ENCODE data around the gene AHNAK. TPM values are rescaled to one million over a fixed set of nuclear protein-coding genes. Genes with fewer than 3 reads are reported as not detected.

AHNAK gene
- total RNA-seq, 1 donor from 2014 or later, result 909 TPM

- DNase-seq, result no peak
Observed at GRCh38 chr11:62498492-62499286, 47.9 kb downstream of the AHNAK start.

- no peak for DNase-seq
Observed at GRCh38 chr11:62498031-62498430, 48.6 kb downstream of the AHNAK start.

- peak; percentile 24 for DNase-seq
Observed at GRCh38 chr11:62497132-62497801, 49.3 kb downstream of the AHNAK start.

DNA sequence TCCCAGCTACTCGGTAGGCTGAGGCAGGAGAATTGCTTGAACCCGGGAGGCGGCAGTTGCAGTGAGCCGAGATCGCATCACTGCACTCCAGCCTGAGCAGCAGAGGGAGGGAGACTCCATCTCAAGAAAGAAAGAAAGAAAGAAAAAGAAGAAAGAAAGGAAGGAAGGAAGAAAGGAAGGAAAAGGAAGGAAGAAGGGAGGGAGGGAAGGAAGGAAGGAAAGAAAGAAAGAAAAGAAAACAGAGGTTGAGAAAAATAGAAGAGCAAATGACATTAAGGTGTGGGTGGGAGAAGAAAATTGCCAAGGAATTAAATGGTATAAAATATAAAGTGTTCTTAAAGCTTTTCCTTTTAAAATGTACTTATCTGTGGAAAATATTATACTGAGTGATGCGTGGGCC, 49.9 kb downstream of the AHNAK start:
- no peak for DNase-seq

DNA sequence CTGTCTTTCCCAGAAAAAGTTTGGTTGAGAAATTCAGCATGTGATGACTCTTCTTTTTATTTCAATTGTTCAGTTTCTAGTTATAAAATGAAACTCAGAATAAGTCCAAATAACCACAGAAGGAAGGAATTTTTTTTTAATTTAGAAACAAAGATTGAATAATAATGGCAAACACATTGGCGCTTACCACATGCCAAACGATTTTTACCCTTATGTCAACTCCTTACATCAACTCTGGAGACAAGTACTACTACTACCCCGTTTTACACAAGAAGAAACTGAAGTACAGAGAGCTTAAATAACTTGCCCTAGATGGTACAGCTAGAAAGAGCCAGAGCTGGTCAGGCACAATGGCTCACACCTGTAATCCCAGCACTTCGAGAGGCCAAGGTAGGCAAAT, 52.4 kb downstream of the AHNAK start:
- DNase-seq, result no peak

DNA sequence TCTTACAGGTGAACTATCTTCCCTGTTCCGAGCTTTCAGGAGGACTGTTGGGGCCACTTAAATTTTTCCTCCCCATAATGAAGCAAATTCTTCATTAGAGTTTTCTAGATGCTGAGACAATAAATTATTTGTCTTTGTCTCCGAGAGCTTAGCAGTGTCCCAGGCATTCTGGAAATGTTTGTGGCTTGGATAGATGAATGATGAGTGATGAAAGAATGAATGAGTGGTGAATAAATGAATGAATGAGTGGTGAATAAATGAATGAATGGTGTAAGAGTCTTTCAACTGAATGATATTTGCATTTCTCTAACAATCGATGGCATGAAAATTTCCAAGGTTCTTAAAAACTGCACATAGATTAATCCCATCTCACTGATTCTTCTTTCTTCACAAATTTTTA, 52.8 kb downstream of the AHNAK start:
- no peak for DNase-seq

DNA sequence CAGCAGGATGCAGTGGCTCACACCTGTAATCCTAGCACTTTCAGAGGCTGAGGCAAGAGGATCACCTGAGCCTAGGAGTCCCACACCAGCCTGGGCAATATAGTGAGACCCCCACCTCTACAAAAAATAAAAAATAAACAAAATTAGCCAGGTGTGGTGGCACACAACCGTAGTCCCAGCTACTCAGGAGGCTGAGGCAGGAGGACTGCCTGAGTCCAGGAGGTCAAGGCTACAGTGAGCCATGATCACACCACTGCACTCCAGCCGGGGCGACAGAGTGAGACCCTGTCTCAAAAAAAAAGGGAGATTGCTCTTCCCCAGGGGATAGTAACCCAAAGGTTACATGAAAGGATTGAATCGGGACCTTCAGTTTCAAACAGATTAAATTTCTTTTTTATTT, 54.0 kb downstream of the AHNAK start:
- no peak for DNase-seq

- no peak for DNase-seq
Observed at GRCh38 chr11:62491571-62492329, 54.9 kb downstream of the AHNAK start.

GRCh38 chr11:62489204-62489603, 57.4 kb downstream of the AHNAK start:
- no peak for DNase-seq

DNA sequence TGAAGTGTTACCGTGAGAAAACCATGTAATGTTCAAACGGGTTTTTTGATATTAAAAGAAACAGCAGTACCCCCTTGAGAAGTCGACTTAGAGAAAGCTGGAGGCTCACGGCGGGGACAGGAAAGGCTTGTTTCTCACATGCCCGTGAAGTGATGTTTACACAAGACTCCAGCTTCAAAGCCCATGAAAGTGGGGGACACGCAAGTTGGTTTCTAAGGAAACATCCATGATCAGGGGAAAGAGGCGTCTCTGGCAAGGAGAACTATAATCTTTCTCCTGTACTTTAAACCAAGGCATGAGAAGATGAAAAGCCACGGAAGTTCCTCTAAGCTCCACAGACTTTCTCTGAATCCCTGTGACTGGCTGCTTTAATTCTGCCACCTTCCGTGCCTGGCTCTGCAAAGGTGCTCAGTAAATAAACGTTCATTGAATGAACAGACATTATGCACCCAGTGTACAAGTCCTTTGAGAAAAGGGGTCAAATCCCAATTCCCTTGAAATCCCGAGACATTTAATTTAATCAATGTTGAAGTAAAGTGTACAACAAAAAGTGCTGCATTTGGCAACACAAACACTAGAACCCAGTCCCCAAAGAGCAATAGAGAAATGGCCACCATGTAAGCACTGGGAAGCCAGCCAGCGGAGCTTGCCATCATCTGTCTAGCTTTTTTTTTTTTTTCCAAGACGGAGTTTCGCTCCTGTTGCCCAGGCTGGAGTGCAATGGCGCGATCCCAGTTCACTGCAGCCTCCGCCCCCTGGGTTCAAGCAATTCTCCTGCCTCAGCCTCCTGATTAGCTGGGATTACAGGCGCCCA, 58.7 kb downstream of the AHNAK start:
- peak; percentile 65 for DNase-seq

- no peak for DNase-seq
Observed at GRCh38 chr11:62487136-62487535, 59.5 kb downstream of the AHNAK start.

- DNase-seq, result no peak
Observed at GRCh38 chr11:62484352-62484751, 62.3 kb downstream of the AHNAK start.

DNA sequence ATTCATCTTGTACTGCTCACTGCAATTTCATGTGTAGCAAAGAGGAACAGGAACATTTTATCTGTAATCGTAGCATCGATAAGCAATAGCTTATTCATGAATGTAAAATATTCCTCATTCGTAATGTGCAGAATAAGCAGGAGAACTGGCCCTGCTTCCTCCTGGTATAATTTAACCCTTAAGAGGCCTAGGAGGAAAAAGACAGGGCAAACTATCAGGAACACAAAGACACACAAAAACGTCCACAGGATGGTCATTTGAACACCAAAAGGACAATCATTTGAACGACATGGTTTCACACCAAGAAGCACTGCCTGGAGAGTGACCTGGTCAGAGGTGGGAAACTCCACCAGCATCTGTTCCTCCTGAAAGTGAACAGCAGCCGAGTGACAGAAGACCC, 63.9 kb downstream of the AHNAK start:
- DNase-seq, result no peak

- DNase-seq, result no peak
Observed at GRCh38 chr11:62479631-62480201, 66.9 kb downstream of the AHNAK start.

DNA sequence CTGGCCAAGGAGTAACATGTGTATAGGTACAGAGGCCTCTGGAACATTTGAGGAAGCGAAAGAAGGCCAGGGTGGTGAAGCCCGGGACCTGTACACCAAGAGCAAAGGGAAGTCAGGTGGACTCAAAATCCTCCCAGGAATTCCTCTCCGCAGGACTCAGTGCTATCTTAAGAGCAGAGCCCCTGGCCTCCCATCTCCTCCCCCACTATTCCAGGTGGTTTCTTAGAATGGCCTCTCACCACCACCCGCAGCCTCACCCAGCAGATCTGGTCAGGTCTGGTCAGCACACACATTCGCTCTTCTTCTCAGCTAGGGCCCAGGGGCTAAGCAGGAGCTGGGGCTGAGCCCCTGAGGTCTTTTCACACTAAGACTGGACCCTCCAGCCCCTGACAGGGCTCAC, 68.7 kb downstream of the AHNAK start:
- no peak for DNase-seq

DNA sequence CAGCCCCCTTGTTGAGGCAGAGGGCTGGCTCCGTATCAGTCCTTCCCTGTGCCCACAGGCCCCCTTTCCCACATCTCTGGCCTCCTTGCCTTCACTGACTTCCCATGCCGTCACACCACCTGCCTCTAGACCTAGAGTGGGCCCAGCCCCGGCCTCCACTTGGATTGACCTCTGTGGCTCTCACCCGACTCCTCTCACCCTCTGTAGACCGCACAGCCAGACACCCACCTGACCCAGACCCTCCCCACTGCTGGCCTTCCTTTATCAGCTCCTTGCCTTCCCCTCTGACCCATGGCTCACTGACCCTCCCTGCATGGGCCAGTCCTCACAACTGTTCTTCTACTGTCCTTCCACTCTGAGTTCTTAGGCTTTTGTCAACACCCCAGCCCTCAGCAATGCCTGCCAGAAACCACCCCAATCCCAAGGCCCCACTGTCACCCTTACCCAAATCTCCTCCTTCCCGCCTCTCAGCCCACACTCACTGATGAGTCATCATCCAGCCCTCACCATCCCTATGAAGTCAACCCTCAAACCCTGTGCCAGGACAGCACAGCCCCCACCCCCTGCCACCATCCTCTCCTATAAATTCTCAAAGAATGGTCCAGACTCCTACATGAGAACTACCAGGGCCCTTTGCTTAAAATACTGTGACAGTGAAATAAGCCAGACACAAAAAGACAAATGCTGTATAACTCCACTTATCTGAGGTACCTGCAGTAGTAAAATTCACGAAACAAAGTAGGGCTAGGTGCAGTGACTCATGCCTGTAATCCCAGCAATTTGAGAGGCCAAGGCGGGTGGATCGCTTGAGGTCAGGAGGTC, 74.3 kb downstream of the AHNAK start:
- peak; percentile 54 for DNase-seq

GRCh38 chr11:62471603-62472002, 75.0 kb downstream of the AHNAK start:
- DNase-seq, result no peak

GRCh38 chr11:62468577-62468976, 78.0 kb downstream of the AHNAK start:
- no peak for DNase-seq

DNA sequence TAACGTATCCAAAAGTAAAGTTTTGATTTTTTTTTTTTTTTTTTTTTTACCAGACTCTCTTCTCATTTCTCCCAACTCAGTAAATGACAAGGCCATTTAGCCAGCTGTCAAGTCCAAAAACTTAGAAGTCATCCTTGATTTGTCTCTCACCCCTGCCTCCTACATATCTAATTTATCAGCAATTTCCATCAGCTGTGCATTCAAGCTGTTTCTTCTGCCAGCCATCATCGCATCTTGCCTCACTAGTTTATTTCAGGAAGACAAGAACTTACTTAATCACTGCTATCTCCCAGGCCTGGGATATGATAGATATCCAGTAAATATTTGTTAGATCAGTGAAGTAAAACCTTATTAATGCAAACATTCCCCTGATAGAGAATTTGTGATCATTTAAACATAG, 80.2 kb downstream of the AHNAK start:
- no peak for DNase-seq

GRCh38 chr11:62464655-62465054, 82.0 kb downstream of the AHNAK start:
- no peak for DNase-seq

DNA sequence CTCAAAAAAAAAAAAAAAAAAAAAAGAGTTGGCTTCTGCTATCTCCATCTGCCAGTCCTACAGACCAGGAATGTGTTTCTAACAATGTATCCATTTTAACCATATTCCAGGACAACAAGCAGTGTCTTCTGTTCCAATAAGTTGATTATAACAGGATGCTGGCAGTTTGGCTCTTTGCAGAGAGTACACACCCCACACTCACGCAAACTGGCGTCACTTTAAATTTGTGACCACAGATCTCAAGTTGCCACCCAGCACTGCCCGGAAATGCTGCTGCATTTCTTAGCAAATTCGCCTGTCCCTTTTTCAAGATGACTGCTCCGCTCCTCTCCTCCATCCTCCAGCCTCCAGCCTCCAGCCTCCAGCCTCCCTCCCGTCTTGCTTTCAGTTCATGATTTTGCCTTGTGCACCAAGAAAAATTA, 83.5 kb downstream of the AHNAK start:
- DNase-seq, result peak; percentile 31
